Neural cell (in vitro differentiated cells): ENCODE data around the gene ELOVL2. TPM values are rescaled to one million over a fixed set of nuclear protein-coding genes. Genes with fewer than 3 reads are reported as not detected.

Source experiments
- H2AFZ ChIP-seq: fragments of 200-600, 300-800 bp; sonication (generic), shearing (Covaris generic); 2 replicates; pipeline ENCODE4 v1.6.0; 2014; ENCODE audit warnings: low read depth, mild to moderate bottlenecking, antibody characterized with exemption, low read length, moderate library complexity
- H3F3A ChIP-seq: fragments of 200-600 bp; shearing (Covaris generic); 2 replicates; pipeline ENCODE4 v1.6.1; 2016; ENCODE audit warnings: mild to moderate bottlenecking, moderate library complexity, mixed read lengths, antibody characterized with exemption, low read length; ENCODE audit not compliant: insufficient read depth, poor library complexity, severe bottlenecking
- H3K27ac ChIP-seq: fragments of 200-600, 300-800 bp; sonication (generic), shearing (Covaris generic); 2 replicates; pipeline ENCODE4 v1.5.1; 2014; ENCODE audit warnings: mild to moderate bottlenecking, low read length, moderate library complexity
- H3K27me3 ChIP-seq: fragments of 300-800, 200-600 bp; sonication (generic), shearing (Covaris generic); 2 replicates; pipeline ENCODE4 v1.6.0; 2014; ENCODE audit warnings: mild to moderate bottlenecking, low read depth, low read length, moderate library complexity; ENCODE audit not compliant: insufficient read depth
- H3K36me3 ChIP-seq: fragments of 300-800, 200-600 bp; sonication (generic), shearing (Covaris generic); 2 replicates; pipeline ENCODE4 v1.5.1; 2014; ENCODE audit warnings: mild to moderate bottlenecking, antibody characterized with exemption, low read length, moderate library complexity; ENCODE audit not compliant: insufficient read depth
- H3K4me2 ChIP-seq: fragments of 300-800, 200-600 bp; sonication (generic), shearing (Covaris generic); 2 replicates; pipeline ENCODE4 v1.6.0; 2014; ENCODE audit warnings: mild to moderate bottlenecking, low read length
- H3K4me3 ChIP-seq: fragments of 300-800, 200-600 bp; sonication (generic), shearing (Covaris generic); 2 replicates; pipeline ENCODE4 v1.5.1; 2014; ENCODE audit warnings: mild to moderate bottlenecking, low read length, moderate library complexity
- H3K79me2 ChIP-seq: fragments of 200-600 bp; shearing (Covaris generic); replicated peaks from 2 replicates; pipeline ENCODE4 v1.6.0; 2014; ENCODE audit warnings: mild to moderate bottlenecking, low read length, moderate library complexity; ENCODE audit not compliant: insufficient read depth
- H3K9ac ChIP-seq: fragments of 300-800, 200-600 bp; sonication (generic), shearing (Covaris generic); 2 replicates; pipeline ENCODE4 v1.6.1; 2016; ENCODE audit warnings: mild to moderate bottlenecking, low read length, mixed read lengths
- H3K9me2 ChIP-seq: fragments of 200-600 bp; shearing (Covaris generic); 2 replicates; pipeline ENCODE4 v1.6.1; 2016; ENCODE audit warnings: mild to moderate bottlenecking, low read length, mixed read lengths; ENCODE audit not compliant: insufficient read depth
- H3K9me3 ChIP-seq: fragments of 200-600, 300-800 bp; sonication (generic), shearing (Covaris generic); 2 replicates; pipeline ENCODE4 v1.6.1; 2016; ENCODE audit warnings: mild to moderate bottlenecking, mixed run types, low read length, moderate library complexity, mixed read lengths
- H4K20me1 ChIP-seq: fragments of 200-600 bp; shearing (Covaris generic); 2 replicates; pipeline ENCODE4 v1.6.1; 2016; ENCODE audit warnings: mild to moderate bottlenecking, mixed run types; ENCODE audit not compliant: insufficient read depth
- CTCF ChIP-seq: fragments of 450-650 bp; IDR thresholded peaks from 2 replicates; pipeline ENCODE4 v1.5.1; 2014; ENCODE audit warnings: antibody characterized with exemption, mild to moderate bottlenecking, moderate library complexity; ENCODE audit not compliant: poor library complexity, severe bottlenecking
- EP300 ChIP-seq: fragments of 450-650 bp; conservative IDR thresholded peaks from 2 replicates; pipeline ENCODE4 v1.6.1; 2014; ENCODE audit warnings: antibody characterized with exemption, mild to moderate bottlenecking, moderate library complexity; ENCODE audit not compliant: poor library complexity, severe bottlenecking
- EZH2 ChIP-seq: fragments of 200-600, 300-800 bp; shearing (Covaris generic), sonication (generic); IDR thresholded peaks from 2 replicates; pipeline ENCODE4 v1.6.1; 2014; ENCODE audit warnings: antibody characterized with exemption, low read length, borderline replicate concordance, mild to moderate bottlenecking; ENCODE audit not compliant: insufficient read depth, poor library complexity, severe bottlenecking
- MXI1 ChIP-seq: fragments of 450-650 bp; conservative IDR thresholded peaks from 2 replicates; pipeline ENCODE4 v1.6.1; 2014; ENCODE audit warnings: antibody characterized with exemption, mild to moderate bottlenecking; ENCODE audit not compliant: poor library complexity, severe bottlenecking
- POLR2AphosphoS5 ChIP-seq: IDR thresholded peaks from 2 replicates; pipeline ENCODE4 v1.6.1; 2012
- RAD21 ChIP-seq: fragments of 450-650 bp; conservative IDR thresholded peaks from 2 replicates; pipeline ENCODE4 v1.6.1; 2014; ENCODE audit warnings: antibody characterized with exemption, mild to moderate bottlenecking, moderate library complexity
- REST ChIP-seq: IDR thresholded peaks from 2 replicates; pipeline ENCODE4 v1.6.1; 2012; ENCODE audit warnings: borderline replicate concordance
- SMC3 ChIP-seq: fragments of 450-650 bp; conservative IDR thresholded peaks from 2 replicates; pipeline ENCODE4 v1.6.1; 2014; ENCODE audit warnings: antibody characterized with exemption, mild to moderate bottlenecking, moderate library complexity; ENCODE audit not compliant: poor library complexity
- TAF1 ChIP-seq: IDR thresholded peaks from 2 replicates; pipeline ENCODE4 v1.6.1; 2012; ENCODE audit warnings: low read depth
- polyA plus RNA-seq: library from polyadenylated mRNA; depleted of rRNA; stranded (reverse); fragments of >200 nt; gene quantifications from 2 replicates; pipeline ENCODE4 v1.2.3, GENCODE V29; 2014

The ELOVL2 gene
- polyA plus RNA-seq, 1 donor from 2014 or later, result 5.4 TPM

- Histone ChIP-seq H3K36me3 (no peaks in the 10 kb centered on the region), H3K4me2 (no peak overlapping the region), H3K4me3 (no peak overlapping the region), H3F3A (no peaks in the 10 kb centered on the region), H3K9me2 (no peaks in the 10 kb centered on the region), H4K20me1 (no peaks in the 10 kb centered on the region), H3K9me3 (no peaks in the 10 kb centered on the region), H3K9ac (no peak overlapping the region), H2AFZ (no peak overlapping the region), H3K27me3 (no peaks in the 10 kb centered on the region), H3K79me2 (no peaks in the 10 kb centered on the region), H3K27ac (no peak overlapping the region)
- no peak for TF ChIP-seq EP300
- TF ChIP-seq POLR2AphosphoS5, result no peak
- no peak for TF ChIP-seq SMC3
- TF ChIP-seq CTCF, result no peak
- no peak for TF ChIP-seq EZH2
- TF ChIP-seq RAD21, result no peak
- no peak for TF ChIP-seq MXI1
- TF ChIP-seq REST, result no peak
- TF ChIP-seq TAF1, result no peak
Observed at GRCh38 chr6:11018225-11018624, 25.9 kb downstream of the ELOVL2 start.

- Histone ChIP-seq H3F3A (no peaks in the 10 kb centered on the region), H3K27ac (no peak overlapping the region), H3K9me2 (no peaks in the 10 kb centered on the region), H3K79me2 (no peaks in the 10 kb centered on the region), H2AFZ (no peak overlapping the region), H3K9me3 (no peaks in the 10 kb centered on the region), H3K27me3 (no peaks in the 10 kb centered on the region), H3K4me2 (no peak overlapping the region), H3K9ac (no peak overlapping the region), H3K36me3 (no peaks in the 10 kb centered on the region), H3K4me3 (no peak overlapping the region), H4K20me1 (no peaks in the 10 kb centered on the region)
- TF ChIP-seq EZH2 (no peak), REST (no peak), SMC3 (no peak), MXI1 (no peak), CTCF (no peak), RAD21 (no peak), EP300 (no peak), POLR2AphosphoS5 (no peak), TAF1 (no peak)
Observed at GRCh38 chr6:11017090-11017489, 27.0 kb downstream of the ELOVL2 start.
